HTERT RPE-1 (cell line): ENCODE measurements around the gene HOGA1.

Experiments used
- in situ Hi-C: fragments of 300-500 bp; cut with MboI; formaldehyde crosslinking; loops from 4 replicates; pipeline ENCODE4 v1.14.3; 2020; ENCODE audit warnings: low sequenced_read_pairs

Gene HOGA1

GRCh38 chr10:97578171-97578844, 5.9 kb upstream of the HOGA1 start:
- in situ Hi-C loops, result no loop called here

GRCh38 chr10:97580421-97581367, 3.5 kb upstream of the HOGA1 start:
- in situ Hi-C loops, result no loop called here

GRCh38 chr10:97582169-97582568, 2.0 kb upstream of the HOGA1 start:
- in situ Hi-C loops, result no loop called here

- in situ Hi-C loops, result no loop called here
These were observed 713 bp upstream of the HOGA1 start for GRCh38 chr10:97583476-97583875.

- in situ Hi-C loops, result no loop called here
These were observed 729 bp downstream of the HOGA1 start for GRCh38 chr10:97584798-97585438.

GRCh38 chr10:97585439-97585811, 1.2 kb downstream of the HOGA1 start:
- in situ Hi-C loops, result no loop called here

GRCh38 chr10:97587183-97587582, 3.0 kb downstream of the HOGA1 start:
- in situ Hi-C loops, result no loop called here

- in situ Hi-C loops, result no loop called here
These were observed 5.3 kb downstream of the HOGA1 start, which contains the start of gene C10orf62 for GRCh38 chr10:97589479-97589878. TSS of gene C10orf62 (plus strand) at chr10:97589721. CDS start at chr10:97589898, 177 bp downstream.

- in situ Hi-C loops, result no loop called here
These were observed 6.0 kb downstream of the HOGA1 start for GRCh38 chr10:97590082-97590747.

GRCh38 chr10:97590748-97591495, 6.7 kb downstream of the HOGA1 start:
- in situ Hi-C loops, result no loop called here

GRCh38 chr10:97593421-97593820, 9.2 kb downstream of the HOGA1 start:
- in situ Hi-C loops, result no loop called here

GRCh38 chr10:97596101-97597082, 12.2 kb downstream of the HOGA1 start:
- in situ Hi-C loops, result no loop called here

- in situ Hi-C loops, result no loop called here
These were observed 13.6 kb downstream of the HOGA1 start for GRCh38 chr10:97597778-97598177.

- in situ Hi-C loops, result no loop called here
These were observed 14.4 kb downstream of the HOGA1 start for GRCh38 chr10:97598407-97599271.

GRCh38 chr10:97599272-97599619, 15.1 kb downstream of the HOGA1 start:
- in situ Hi-C loops, result no loop called here

GRCh38 chr10:97600616-97601015, 16.4 kb downstream of the HOGA1 start:
- in situ Hi-C loops, result no loop called here

GRCh38 chr10:97601268-97602215, 17.4 kb downstream of the HOGA1 start:
- in situ Hi-C loops, result no loop called here
